Right lobe of liver (tissue), 6 donors: Measurements from ENCODE around the gene KRTAP4-2. TPM values are rescaled to one million over a fixed set of nuclear protein-coding genes. Genes with fewer than 3 reads are reported as not detected.
"Not testable (repeated sequence)": the region's sequence is repeated elsewhere in the genome, so short reads cannot be mapped to it uniquely, and the experiment has no call there.

Experiments used
- ATAC-seq, 4 donors: fragments of 200-7000 bp; cut with Tn5 transposase; one replicate each; pipeline ENCODE4 v1.9.1; 2020; ENCODE audit warnings: mild to moderate bottlenecking in 4 of 4, moderate library complexity in 4 of 4
- DNase-seq, 3 donors: peaks; one replicate each; pipeline ENCODE4 v3.0.0-alpha.2; 2020
- H3K27ac ChIP-seq, 3 donors: fragments of 200-600 bp; one replicate each; pipeline ENCODE4 v1.8.0; 2022
- H3K27me3 ChIP-seq, 2 donors: fragments of 200-600 bp; one replicate each; pipeline ENCODE4 v1.8.0; 2022
- H3K36me3 ChIP-seq, 4 donors: fragments of 200-600 bp; sonication (generic) in 1 of 4; one replicate each; pipeline versions ENCODE4 v1.5.1 to v1.8.0; 2017 to 2022; ENCODE audit warnings: control low read depth in 1 of 4
- H3K4me1 ChIP-seq, 4 donors: fragments of 200-600 bp; sonication (generic) in 1 of 4; one replicate each; pipeline versions ENCODE4 v1.5.1 to v1.8.0; 2017 to 2022; ENCODE audit warnings: control low read depth in 1 of 4
- H3K4me3 ChIP-seq, 3 donors: fragments of 200-600 bp; one replicate each; pipeline ENCODE4 v1.8.0; 2022
- H3K9me3 ChIP-seq, 4 donors: fragments of 200-600 bp; sonication (generic) in 1 of 4; one replicate each; pipeline versions ENCODE4 v1.5.1 to v1.8.0; 2017 to 2022; ENCODE audit warnings: control low read depth in 1 of 4
- CTCF ChIP-seq, 4 donors: fragments of 200-600 bp in 3 of 4; fragments of 450-650 bp in 1 of 4; IDR thresholded peaks; one replicate each; pipeline versions ENCODE4 v1.5.1 to v1.8.0; 2016 to 2022; ENCODE audit warnings: antibody characterized with exemption in 4 of 4, mild to moderate bottlenecking in 2 of 4
- POLR2A ChIP-seq: fragments of 450-650 bp; IDR thresholded peaks from one replicate; pipeline ENCODE4 v1.6.1; 2017; ENCODE audit warnings: antibody characterized with exemption, mild to moderate bottlenecking
- WGBS: methylation state at CpG from one replicate; pipeline ENCODE4 v1.1.6; 2018; ENCODE audit warnings: low coverage, low lambda C conversion rate; ENCODE audit not compliant: insufficient coverage; ENCODE audit errors: missing lambda C conversion rate; 5-methylcytosine and 5-hydroxymethylcytosine counted together
- intact Hi-C, 2 donors: fragments of 100-400 bp; cut with DNase I; formaldehyde crosslinking; loops; one replicate each; pipeline versions ENCODE4 v1.11.2 to v1.14.1; 2022
- long read RNA-seq: library from polyadenylated mRNA; unstranded; transcript quantifications from one replicate; pipeline ENCODE4 v2.0.0, GENCODE V29; 2019
- total RNA-seq, 6 experiments: library from RNA; depleted of rRNA in 2 of 6; stranded (reverse); fragments of >200 nt in 2 of 6; fragmentation: NEBNext Ultra II Directional in 3 of 6; extraction: Animal tissue kit (Norgen Biotek cat#: 25700) in 3 of 6; gene quantifications; one replicate each; pipeline versions ENCODE4 v1.1.0 to v1.2.4, GENCODE V29; 2016 to 2023
- donor health status: DM: no; HTN: yes; CAD: no.
- donor health status: DM: no; HTN: no; CAD: no.
- donor health status: DM: no; HTN: no; CAD: no.
- donor health status: DM: no; HTN: yes; CAD: no.
- donor health status: DM: no; HTN: yes; CAD: no.

KRTAP4-2 gene
- total RNA-seq = not detected
- long read RNA-seq = 0 reads

DNA sequence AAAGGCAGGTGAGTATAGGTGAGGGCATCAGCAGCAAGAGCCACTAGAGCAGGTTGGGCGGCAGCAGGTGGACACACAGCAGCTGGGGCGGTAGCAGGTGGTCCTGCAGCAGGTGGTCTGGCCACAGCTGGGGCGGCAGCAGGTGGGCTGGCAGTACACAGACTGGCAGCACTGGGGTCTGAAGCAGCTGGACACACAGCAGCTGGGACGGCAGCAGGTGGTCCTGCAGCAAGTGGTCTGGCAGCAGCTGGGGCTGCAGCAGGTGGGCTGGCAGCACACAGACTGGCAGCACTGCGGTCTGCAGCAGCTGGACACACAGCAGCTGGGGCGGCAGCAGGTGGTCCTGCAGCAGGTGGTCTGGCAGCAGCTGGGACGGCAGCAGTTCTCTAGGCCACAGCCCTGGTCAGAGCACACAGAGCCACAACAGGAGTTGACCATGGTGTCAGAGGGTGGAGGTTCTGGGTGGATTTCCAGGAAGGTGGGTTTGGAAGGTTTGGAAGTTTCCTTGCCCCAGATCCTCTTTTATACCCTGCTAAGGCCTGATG, at the start of gene KRTAP4-2:
KRTAP4-2 (minus strand) TSS at position 495 of the 545 bp plus-strand sequence; CDS start at position 438, 57 bp downstream.
- no CpG with 5 or more reads among the region's 7 CpGs for WGBS
- no peak for TF ChIP-seq CTCF (IDR thresholded peaks at IDR 0.05)
- no peak for TF ChIP-seq POLR2A
- no peaks in the 10 kb centered on the region for H3K9me3 ChIP-seq
- H3K4me3 ChIP-seq = no peak within 1 kb of the TSS
- no peak for DNase-seq
- H3K36me3 ChIP-seq = no peaks in the 10 kb centered on the region
- H3K27ac ChIP-seq = no peak within 1 kb of the TSS
- H3K4me1 ChIP-seq = no peaks in the 10 kb centered on the region
- no peak for ATAC-seq
- intact Hi-C loops = no loop called here
- H3K27me3 ChIP-seq = no peaks in the 10 kb centered on the region

DNA sequence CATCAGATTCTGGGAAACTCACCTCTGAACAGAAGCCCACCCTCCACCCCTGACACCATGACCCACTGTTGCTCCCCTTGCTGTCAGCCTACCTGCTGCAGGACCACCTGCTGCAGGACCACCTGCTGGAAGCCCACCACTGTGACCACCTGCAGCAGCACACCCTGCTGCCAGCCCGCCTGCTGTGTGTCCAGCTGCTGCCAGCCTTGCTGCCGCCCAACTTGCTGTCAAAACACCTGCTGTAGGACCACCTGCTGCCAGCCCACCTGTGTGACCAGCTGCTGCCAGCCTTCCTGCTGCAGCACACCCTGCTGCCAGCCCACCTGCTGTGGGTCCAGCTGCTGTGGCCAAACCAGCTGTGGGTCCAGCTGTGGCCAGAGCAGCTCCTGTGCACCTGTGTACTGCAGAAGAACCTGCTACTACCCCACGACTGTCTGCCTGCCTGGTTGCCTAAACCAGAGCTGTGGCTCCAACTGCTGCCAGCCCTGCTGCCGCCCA, 48.6 kb upstream of the KRTAP4-2 start, which contains the start of gene KRTAP9-2:
KRTAP9-2 (plus strand) TSS at position 51 of the 498 bp plus-strand sequence; CDS start at position 58, 7 bp downstream.
- ATAC-seq, H3K27me3 ChIP-seq, DNase-seq, intact Hi-C loops, H3K4me1 ChIP-seq, H3K36me3 ChIP-seq, H3K27ac ChIP-seq, H3K4me3 ChIP-seq, H3K9me3 ChIP-seq: not testable (repeated sequence)
- no CpG with 5 or more reads among the region's 4 CpGs for WGBS

DNA sequence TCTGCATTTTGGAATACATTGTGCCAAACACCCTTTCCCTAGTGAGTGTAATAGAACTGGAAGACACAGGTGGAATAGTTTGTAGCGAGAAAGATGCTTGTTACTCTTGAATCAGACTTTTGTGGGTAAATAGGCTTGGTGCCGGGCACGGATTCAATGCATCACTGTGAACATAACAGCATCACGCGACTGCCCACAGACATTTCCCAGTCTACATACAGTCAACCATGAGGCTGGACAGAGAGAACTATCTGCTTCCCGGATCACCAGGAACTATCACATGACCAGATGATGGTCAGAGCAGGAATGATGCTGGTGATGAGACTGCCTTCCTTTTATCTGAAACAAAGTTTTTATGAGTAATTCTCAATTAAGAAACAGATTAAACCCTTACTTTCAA, 48.0 kb upstream of the KRTAP4-2 start:
- TF ChIP-seq POLR2A (no peak), CTCF (IDR thresholded peaks at IDR 0.05) (no peak)
- Histone ChIP-seq H3K4me3 (no peak overlapping the region), H3K36me3 (no peaks in the 10 kb centered on the region), H3K27me3 (no peaks in the 10 kb centered on the region), H3K9me3 (no peaks in the 10 kb centered on the region), H3K27ac (no peak overlapping the region), H3K4me1 (no peaks in the 10 kb centered on the region)
- intact Hi-C loops = no loop called here
- 76% methylated on average over 4 of the region's 6 CpGs for WGBS
- DNase-seq (no peak), ATAC-seq (no peak)

DNA sequence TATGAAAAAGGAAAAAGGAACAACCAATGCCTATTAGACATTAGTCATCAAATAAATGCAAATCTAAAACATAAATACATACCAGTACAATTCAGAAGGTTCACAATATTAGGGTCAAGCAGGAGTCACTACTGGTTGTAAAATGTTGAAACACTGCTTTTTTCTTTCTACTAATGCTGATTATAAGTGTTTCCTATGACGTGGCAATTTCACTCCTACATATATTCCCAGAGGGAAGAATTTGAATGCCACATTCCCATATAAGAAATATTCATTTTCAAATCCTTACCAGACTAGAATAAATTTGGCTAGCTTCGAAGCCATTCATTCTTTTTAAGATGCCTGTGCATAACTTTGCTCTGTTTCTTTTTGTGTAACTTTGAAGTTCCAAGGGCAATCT, 45.8 kb upstream of the KRTAP4-2 start:
- no peaks in the 10 kb centered on the region for H3K4me1 ChIP-seq
- no peaks in the 10 kb centered on the region for H3K27me3 ChIP-seq
- H3K27ac ChIP-seq = no peak overlapping the region
- no peak for DNase-seq
- 34% methylated on average over 2 of the region's 2 CpGs for WGBS
- H3K9me3 ChIP-seq = no peaks in the 10 kb centered on the region
- ATAC-seq = no peak
- intact Hi-C loops = no loop called here
- TF ChIP-seq CTCF (IDR thresholded peaks at IDR 0.05) = no peak
- no peak for TF ChIP-seq POLR2A
- H3K36me3 ChIP-seq = no peaks in the 10 kb centered on the region
- no peak overlapping the region for H3K4me3 ChIP-seq

DNA sequence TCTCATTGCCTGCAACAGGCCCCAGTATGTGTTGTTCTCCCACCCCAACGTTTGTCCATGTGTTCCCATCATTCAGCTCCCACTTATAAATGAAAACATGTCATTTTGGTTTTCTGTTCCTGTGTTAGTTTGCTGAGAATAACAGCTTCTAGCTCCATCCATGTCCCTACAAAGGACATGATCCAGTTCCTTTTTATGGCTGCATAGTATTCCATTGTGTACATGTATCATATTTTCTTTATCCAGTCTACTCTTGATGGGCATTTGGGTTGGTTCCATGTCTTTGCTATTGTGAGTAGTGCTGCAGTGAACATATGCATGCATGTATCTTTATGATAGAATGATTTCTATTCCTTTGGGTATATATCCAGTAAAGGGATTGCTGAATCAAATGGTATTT, 37.7 kb upstream of the KRTAP4-2 start:
- no peaks in the 10 kb centered on the region for H3K9me3 ChIP-seq
- no peaks in the 10 kb centered on the region for H3K36me3 ChIP-seq
- peaks cover 0 to 5% of the 10 kb centered on the region in 2 donors for H3K27me3 ChIP-seq
- no peaks in the 10 kb centered on the region for H3K4me1 ChIP-seq
- intact Hi-C loops = no loop called here
- no peak overlapping the region for H3K27ac ChIP-seq
- no peak for ATAC-seq
- 18% methylated on average over 1 of the region's 1 CpG for WGBS
- TF ChIP-seq POLR2A = no peak
- no peak for TF ChIP-seq CTCF (IDR thresholded peaks at IDR 0.05)
- no peak overlapping the region for H3K4me3 ChIP-seq
- no peak for DNase-seq
